Duodenal mucosa (tissue), 2 donors: ENCODE data around the gene RAB33B.

ENCODE experiments used
- H3K27ac ChIP-seq: one replicate; pipeline ENCODE4 v1.7.0; 2013; ENCODE audit warnings: low read depth, low read length
- H3K27me3 ChIP-seq, 2 donors: one replicate each; pipeline ENCODE4 v1.7.0; 2013; ENCODE audit warnings: low read length in 2 of 2, control low read depth in 1 of 2; ENCODE audit not compliant: insufficient read depth in 2 of 2, control insufficient read depth in 1 of 2
- H3K36me3 ChIP-seq, 2 donors: one replicate each; pipeline ENCODE4 v1.7.0; 2013; ENCODE audit warnings: low read length in 2 of 2, control low read depth in 1 of 2; ENCODE audit not compliant: insufficient read depth in 2 of 2, control insufficient read depth in 1 of 2
- H3K4me1 ChIP-seq, 2 donors: one replicate each; pipeline ENCODE4 v1.7.0; 2013; ENCODE audit warnings: low read length in 2 of 2, control low read depth in 1 of 2; ENCODE audit not compliant: insufficient read depth in 2 of 2, control insufficient read depth in 1 of 2
- H3K4me3 ChIP-seq, 2 donors: one replicate each; pipeline ENCODE4 v1.7.0; 2013; ENCODE audit warnings: low read length in 2 of 2, low read depth in 1 of 2
- H3K9ac ChIP-seq, 2 donors: one replicate each; pipeline ENCODE4 v1.7.0; 2013; ENCODE audit warnings: low read length in 2 of 2, low read depth in 1 of 2
- H3K9me3 ChIP-seq, 2 donors: one replicate each; pipeline ENCODE4 v1.7.0; 2013; ENCODE audit warnings: low read length in 2 of 2, control low read depth in 1 of 2; ENCODE audit not compliant: control insufficient read depth in 1 of 2

Gene RAB33B

DNA sequence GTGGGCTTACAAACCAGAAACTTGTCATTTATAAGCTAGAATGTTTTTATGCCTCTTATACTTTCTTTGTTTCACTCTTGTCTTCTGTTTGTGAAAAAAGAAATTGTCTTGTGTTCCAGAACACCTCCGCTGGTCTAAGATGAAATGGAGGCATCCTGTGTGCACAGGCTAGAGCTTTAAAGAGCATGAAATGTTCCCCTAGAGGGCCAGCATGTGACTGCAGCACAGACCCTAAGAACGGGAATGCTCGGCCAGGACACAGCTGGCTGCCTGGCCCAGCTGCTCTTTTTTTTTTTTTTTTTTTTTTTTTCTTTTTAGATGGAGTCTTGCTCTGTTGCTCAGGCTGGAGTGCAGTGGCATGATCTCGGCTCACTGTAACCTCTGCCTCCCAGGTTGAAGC is 68.5 kb downstream of the RAB33B start:
- Histone ChIP-seq H3K4me3 (no peak overlapping the region), H3K36me3 (peaks cover 0 to 41% of the 10 kb centered on the region in 2 donors), H3K9ac (no peak overlapping the region), H3K27ac (no peak overlapping the region), H3K4me1 (peaks cover 3 to 13% of the 10 kb centered on the region in 2 donors), H3K9me3 (no peaks in the 10 kb centered on the region), H3K27me3 (no peaks in the 10 kb centered on the region)

DNA sequence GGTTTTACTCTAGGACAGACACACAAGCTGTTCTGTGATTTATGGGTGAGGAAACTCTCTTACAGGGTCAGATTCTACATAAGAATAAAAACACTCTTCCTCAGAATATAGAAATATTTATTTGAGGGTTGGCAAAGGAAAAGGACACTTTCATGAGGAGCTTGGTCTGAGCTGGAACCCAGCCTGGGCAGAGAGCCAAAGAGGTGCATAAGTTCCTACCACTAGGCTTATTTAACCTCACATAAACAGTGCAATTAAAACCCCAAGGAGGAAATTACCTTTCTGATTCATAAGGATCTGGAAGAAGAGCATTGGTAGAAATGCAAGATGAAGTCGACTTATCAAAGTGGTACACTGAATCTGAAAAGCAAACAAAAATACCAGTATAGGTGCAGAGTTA is 69.2 kb downstream of the RAB33B start:
- Histone ChIP-seq H3K9ac (no peak overlapping the region), H3K36me3 (peaks cover 0 to 37% of the 10 kb centered on the region in 2 donors), H3K27me3 (no peaks in the 10 kb centered on the region), H3K4me1 (peaks cover 3 to 14% of the 10 kb centered on the region in 2 donors), H3K9me3 (no peaks in the 10 kb centered on the region), H3K4me3 (no peak overlapping the region), H3K27ac (no peak overlapping the region)

DNA sequence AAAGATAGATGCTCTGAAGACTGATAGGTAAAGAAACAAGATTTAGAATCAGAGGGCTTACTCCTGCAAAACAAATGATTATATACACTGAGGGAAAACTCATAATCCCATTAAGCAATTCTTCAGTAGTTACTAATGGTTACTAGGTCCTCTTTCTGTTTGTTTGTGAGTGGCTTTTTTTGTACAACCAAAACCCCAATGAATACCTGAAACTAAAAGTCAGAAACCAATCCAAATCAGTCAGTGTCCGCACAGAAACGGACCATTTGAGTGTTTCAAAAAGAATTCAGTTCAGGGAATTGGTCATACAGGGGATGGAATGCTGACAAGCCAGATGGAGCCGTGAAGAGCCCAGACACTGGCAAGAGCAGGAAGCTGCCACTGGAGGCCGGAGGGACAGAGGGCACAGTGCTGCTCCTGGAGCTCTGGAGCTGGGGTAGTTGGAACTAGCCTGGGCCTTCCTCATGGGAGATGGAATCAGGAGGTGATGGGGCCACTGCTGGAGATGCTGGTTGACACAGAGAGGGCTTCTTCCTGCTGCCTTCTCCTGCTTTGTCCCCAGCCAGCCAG is 70.2 kb downstream of the RAB33B start:
- peaks cover 7 to 23% of the 10 kb centered on the region in 2 donors for H3K4me1 ChIP-seq
- no peak overlapping the region for H3K4me3 ChIP-seq
- no peak overlapping the region for H3K9ac ChIP-seq
- H3K9me3 ChIP-seq, result no peaks in the 10 kb centered on the region
- H3K27me3 ChIP-seq, result no peaks in the 10 kb centered on the region
- H3K36me3 ChIP-seq, result peaks cover 0 to 37% of the 10 kb centered on the region in 2 donors
- H3K27ac ChIP-seq, result no peak overlapping the region

DNA sequence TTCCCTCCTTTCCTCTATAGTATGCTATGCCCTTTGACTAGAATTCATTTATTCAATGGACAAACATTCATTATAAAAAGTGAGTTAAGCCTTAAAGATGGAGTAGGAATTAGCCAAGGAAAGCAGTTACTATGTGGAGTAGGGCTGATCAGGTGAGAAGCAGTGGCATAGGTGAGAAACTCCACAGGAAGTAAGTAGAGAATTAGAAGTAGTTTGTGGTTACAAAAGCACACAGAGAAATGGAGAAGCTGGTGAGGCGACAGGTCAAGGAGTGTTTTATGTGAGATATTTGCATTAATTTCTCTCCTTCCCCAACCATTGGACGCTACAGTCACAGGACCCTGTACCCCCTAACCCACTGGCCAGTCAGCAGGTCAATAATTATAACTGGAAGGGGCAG is 71.5 kb downstream of the RAB33B start:
- Histone ChIP-seq H3K9ac (no peak overlapping the region), H3K4me3 (no peak overlapping the region), H3K36me3 (peaks cover 0 to 30% of the 10 kb centered on the region in 2 donors), H3K9me3 (no peaks in the 10 kb centered on the region), H3K27ac (no peak overlapping the region), H3K27me3 (no peaks in the 10 kb centered on the region), H3K4me1 (peaks cover 7 to 23% of the 10 kb centered on the region in 2 donors)
